Right renal cortex interstitium (tissue), 3 donors: ENCODE data around the gene SETD1A. TPM values are rescaled to one million over a fixed set of nuclear protein-coding genes. Genes with fewer than 3 reads are reported as not detected.

Experiments used
- DNase-seq, 3 donors: peaks; one replicate each; pipeline ENCODE4 v3.0.0-alpha.2; 2013; ENCODE audit warnings: low read depth in 3 of 3, low spot score in 2 of 3
- polyA plus RNA-seq, 3 donors: library from polyadenylated mRNA; unstranded; fragments of 120-200 nt; gene quantifications; one replicate each; pipeline ENCODE4 v1.2.1, GENCODE V29; 2013; ENCODE audit not compliant: insufficient read length in 3 of 3

The SETD1A gene
- polyA plus RNA-seq, 3 donors, result 13.0 to 14.4 (median 13.2) TPM

DNA sequence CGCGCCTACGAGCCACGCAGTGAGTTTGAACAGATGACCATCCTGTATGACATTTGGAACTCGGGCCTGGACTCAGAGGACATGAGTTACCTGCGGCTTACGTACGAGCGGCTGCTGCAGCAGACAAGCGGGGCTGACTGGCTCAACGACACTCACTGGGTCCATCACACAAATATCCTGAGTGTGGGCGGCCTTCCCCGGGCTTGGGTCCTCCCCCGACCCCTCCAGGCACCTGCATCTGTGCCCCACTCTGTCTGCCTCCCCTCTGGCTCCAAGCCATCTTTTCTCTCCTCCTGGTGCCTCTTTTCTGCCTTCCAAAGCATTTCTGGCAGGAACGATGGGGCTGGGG, 22.4 kb downstream of the SETD1A start:
- no peak for DNase-seq

DNA sequence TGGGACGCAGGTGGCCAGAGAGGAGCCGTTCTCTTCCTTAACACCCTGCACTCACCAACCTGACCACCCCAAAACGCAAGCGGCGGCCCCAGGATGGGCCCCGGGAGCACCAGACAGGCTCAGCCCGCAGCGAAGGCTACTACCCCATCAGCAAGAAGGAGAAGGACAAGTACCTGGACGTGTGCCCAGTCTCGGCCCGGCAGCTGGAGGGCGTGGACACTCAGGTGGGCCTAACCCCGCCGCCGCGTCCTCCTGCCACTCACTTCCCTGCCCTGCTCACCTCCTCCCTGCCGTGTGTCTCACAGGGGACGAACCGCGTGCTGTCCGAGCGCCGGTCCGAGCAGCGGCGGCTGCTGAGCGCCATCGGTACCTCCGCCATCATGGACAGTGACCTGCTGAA, 22.9 kb downstream of the SETD1A start:
- no peak for DNase-seq

DNA sequence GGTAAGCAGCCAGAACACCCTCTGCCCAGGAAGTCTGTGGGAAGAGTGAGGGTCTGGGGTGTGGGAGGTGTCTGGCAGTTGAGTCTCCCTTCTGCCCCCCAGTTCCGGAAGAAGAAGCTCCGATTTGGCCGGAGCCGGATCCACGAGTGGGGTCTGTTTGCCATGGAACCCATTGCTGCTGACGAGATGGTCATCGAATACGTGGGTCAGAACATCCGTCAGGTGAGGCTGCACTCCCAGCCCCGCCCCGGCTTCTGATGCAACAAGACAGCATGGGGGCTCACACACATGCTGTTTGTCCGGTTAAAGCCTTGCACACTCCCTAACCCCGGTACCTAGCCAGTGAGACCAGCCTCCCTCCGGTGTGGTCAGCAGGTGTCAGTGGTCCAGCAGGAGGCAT, 23.4 kb downstream of the SETD1A start:
- DNase-seq, result no peak

DNA sequence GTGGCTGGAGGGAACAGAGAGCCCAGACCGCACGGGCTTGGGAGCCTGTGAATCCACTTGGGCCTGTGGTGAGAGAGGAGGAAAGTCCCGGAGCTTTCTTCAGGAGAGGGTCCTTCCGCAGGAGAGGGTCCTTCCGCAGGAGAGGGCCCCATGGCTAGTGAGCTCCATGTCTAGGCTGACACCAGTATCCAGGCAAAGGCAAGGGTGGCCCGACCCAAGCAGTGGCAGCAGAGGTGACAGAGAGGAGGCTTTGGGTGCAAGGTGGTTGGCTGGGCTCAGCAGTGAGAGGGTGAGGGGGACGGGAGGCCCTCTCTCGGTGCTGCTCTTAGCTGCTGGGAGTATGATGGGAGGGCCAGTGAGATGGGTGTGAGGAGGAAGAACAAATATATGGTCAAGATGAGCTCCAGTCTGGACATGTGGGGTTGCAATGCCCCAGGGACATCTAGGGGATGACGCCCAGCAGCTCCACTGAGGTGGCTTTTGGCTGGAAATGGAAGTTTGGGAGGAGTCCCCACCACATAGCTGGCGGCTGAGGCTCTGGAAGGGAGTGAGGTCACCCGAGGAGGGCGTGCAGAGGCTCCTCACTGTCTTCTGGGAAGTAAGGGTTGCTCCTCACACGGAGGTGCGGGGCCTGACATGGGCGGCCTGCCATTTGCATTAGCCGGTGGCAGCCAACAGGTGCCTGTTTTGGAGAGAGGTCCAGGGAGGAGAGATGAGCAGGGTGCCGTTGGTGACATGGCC, 25.2 kb downstream of the SETD1A start:
- DNase-seq, result no peak

DNA sequence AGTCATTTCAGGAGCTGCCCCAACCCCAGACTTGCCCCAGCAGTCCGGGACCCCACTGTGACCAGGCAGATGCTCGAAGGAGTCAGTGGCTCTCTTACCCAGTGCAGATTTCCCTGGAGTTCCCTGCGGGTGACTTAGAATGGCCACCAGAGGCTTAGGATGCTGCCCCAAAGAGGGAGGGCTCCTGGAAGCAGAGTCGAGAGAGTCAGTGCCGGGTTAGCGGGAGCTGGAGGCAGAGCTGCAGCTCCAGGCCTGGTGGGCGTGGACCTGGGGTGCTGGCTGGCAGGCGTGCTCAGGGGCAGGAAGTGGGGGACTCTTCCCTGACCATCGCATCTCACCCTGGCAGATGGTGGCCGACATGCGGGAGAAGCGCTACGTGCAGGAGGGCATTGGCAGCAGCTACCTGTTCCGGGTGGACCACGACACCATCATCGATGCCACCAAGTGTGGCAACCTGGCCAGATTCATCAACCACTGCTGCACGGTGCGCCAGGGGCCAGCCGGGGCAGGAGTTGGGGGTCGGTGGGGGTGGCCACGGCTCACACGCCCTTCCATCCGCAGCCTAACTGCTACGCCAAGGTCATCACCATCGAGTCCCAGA, 25.8 kb downstream of the SETD1A start:
- DNase-seq, result no peak

DNA sequence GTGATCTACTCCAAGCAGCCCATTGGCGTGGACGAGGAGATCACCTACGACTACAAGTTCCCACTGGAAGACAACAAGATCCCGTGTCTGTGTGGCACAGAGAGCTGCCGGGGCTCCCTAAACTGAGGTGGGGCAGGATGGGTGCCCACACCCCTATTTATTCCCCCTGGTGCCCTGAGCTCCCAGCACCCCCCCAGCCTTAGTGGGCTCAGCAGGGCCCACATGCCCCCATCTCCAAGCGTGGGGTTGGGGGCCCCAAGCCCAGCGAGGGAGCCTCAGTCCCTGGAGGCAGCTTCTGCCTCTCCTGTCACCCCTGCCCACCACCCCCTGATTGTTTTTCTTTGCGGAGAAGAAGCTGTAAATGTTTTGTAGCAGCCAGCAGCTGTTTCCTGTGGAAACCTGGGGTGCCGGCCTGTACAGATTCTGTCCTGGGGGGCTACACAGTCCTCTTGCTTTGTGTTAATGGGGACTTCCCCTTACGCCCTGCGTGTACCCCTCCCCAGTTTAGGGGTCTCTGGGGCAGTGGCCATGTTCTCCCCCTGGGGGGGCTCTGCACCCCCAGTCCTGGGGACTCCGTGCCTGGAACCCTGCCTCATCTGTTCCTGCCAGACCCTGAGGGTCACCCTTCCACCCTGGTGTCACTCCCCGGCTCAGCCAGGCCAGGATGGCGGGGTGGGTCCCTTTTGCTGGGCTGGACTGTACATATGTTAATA, 26.5 kb downstream of the SETD1A start:
- DNase-seq, result no peak

DNA sequence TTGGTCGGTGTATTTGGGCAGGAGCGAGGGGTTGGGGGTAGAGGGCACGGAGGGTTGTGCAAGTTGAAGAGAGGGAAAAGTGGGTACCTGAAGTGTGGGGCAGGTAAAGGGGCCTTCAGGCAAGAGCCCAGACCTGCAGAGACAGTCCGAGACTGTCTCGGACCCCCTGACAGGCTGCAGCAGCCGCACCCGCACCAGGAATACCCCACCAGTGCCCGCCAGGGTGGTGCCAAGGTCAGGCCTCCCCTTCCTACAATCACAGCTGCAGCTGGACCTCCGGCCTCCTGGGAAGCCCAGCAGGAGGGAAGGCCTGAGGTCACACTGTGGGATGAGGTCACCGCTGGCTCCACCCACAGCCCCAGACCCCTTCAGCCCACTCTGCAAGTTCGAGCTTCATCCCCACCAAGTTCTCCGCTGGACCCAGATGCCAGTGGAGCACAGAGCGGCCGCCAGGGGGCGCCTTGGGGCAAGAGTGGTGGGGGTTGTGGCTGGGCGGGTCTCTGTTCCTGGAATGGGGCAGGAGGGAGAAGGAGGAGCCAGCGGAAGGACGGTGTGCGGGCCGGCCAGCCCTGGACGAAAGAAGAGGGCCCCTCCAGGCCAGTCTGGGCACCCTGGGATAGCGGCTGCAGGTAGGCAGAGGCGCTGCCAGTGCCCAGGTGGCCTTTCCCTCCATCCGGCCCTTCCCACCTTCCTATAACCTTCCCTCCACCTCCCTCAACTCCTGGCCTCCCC, 27.3 kb downstream of the SETD1A start, which contains the start of gene HSD3B7:
Gene HSD3B7 (plus strand): TSS at position 539 of the 732 bp plus-strand sequence. CDS start 452 bp downstream, outside the sequence.
- peak; percentile 40 to 54 (median 44) for DNase-seq

DNA sequence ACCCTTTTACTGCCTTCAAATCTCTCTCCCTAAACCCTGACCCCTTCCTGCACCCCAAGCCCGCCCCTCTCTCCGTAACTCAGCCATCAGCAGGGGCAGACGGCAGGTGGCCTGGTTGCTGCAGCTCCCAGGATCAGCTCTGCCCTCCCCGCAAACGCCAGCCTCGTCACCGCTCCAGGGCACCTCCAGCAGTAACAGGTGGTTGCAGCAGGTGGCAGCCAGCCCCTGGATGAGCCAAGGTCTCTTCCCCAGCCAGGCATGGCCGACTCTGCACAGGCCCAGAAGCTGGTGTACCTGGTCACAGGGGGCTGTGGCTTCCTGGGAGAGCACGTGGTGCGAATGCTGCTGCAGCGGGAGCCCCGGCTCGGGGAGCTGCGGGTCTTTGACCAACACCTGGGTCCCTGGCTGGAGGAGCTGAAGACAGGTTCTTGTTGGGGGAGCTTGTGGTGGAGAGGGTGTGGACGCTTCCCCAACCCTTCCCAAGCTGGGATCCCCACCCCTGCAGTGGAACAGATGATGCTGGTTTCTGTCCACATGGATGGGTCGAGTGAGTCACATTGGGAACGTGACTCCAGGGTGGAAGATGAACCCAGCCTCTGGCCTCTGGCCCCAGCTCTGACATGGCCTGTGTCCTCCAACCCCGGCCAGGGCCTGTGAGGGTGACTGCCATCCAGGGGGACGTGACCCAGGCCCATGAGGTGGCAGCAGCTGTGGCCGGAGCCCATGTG, 28.0 kb downstream of the SETD1A start:
- DNase-seq, result peak in 1 of 3 donors; percentile 17

DNA sequence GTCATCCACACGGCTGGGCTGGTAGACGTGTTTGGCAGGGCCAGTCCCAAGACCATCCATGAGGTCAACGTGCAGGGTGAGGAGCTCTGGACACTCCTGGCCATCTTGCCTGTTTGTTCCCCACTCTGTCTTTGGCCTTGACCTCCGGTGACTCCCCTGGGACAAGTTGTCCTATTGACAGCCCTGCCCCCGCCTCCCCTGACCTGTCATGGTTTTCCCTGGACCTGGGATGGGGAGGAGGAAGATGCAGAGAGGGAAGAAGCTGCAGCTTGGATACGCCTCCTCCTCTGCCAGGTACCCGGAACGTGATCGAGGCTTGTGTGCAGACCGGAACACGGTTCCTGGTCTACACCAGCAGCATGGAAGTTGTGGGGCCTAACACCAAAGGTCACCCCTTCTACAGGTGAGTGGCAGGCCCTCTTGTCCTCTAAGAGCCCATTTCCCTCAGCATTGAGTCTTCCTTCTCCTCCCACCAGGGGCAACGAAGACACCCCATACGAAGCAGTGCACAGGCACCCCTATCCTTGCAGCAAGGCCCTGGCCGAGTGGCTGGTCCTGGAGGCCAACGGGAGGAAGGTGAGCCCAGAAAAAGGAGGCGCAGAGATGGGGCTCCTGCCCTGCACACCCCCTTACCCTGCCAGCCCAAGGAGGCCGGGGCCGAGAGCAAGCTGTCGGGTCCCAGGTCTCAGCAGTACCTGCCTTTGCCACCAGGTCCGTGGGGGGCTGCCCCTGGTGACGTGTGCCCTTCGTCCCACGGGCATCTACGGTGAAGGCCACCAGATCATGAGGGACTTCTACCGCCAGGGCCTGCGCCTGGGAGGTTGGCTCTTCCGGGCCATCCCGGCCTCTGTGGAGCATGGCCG, 28.8 kb downstream of the SETD1A start:
- DNase-seq, result no peak

DNA sequence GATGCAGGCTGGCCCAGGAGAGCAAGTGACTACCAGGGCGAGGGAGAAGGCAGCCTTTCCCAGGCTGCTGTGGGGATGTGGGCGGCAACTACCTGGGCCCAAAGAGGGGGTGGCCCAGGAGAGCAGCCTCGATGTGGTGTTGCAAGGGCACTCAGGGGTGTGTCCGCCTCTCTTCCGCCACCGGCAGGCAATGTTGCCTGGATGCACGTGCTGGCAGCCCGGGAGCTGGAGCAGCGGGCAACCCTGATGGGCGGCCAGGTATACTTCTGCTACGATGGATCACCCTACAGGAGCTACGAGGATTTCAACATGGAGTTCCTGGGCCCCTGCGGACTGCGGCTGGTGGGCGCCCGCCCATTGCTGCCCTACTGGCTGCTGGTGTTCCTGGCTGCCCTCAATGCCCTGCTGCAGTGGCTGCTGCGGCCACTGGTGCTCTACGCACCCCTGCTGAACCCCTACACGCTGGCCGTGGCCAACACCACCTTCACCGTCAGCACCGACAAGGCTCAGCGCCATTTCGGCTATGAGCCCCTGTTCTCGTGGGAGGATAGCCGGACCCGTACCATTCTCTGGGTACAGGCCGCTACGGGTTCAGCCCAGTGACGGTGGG, 30.1 kb downstream of the SETD1A start:
- DNase-seq, result no peak

DNA sequence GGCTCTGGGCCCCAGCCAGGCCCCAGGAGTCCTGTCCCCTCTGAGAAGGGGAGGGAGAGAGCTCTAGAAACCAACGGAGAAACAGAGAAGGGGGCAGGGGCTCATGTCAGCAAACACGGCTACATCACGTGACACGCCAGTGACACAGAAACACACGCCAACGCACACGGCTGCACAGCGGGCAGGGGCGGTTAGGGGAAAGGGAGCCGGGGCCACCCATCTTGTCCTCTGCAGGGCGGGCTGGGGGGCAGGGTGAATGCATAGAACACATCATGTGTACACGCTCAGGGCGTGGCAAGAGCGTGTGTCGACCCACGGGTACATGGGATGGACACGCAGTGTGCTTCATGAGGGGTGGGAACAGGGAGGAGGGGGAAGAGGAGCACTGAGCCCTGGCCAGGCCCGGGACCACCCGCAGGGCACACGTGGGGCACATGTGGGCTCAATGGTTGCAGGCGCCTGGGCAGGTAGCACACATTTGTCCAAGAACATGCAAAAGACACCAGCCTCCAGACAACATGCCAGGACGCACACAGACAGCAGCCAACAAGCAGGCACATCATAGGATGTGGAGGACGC, 32.0 kb downstream of the SETD1A start:
- no peak for DNase-seq

DNA sequence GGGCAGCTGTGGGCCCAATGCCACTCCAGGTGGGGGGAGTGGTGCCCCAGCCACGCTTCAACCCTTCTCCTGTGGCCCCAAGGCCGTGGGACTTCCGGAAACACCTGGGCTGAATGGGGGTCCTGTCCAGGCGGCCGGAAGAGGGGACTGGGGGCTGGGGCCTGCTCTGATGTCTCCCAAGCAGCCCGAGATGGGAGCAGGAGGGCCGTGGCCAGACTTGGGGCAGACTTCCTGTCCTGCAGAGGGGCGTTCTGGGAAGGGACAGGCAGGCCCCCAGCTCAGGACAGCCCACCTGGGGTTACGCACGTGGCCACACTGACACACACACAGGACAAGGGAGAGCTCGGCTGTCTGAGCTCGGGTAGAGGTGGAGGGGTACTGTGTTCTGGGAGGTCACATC, 32.6 kb downstream of the SETD1A start:
- DNase-seq, result no peak

DNA sequence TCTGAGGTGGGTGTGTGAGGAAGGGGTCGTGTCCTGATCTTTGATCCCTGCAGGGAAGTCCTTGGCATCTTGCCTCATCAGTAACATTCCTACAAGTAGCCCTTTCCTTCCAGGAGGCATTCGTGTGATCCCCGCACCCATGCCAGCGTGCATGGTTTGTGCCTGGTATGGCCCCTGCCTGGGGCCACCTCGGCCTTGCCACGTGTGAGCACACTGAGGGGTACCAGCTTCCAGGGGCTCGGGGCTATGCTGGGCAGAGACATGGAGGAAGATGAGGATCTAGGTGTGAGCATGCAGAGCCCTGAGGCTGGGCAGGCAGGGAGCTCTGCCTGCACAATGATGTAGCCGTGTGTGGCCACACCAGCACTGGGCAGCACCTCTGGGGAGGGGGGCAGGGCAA, 33.5 kb downstream of the SETD1A start:
- DNase-seq, result no peak

DNA sequence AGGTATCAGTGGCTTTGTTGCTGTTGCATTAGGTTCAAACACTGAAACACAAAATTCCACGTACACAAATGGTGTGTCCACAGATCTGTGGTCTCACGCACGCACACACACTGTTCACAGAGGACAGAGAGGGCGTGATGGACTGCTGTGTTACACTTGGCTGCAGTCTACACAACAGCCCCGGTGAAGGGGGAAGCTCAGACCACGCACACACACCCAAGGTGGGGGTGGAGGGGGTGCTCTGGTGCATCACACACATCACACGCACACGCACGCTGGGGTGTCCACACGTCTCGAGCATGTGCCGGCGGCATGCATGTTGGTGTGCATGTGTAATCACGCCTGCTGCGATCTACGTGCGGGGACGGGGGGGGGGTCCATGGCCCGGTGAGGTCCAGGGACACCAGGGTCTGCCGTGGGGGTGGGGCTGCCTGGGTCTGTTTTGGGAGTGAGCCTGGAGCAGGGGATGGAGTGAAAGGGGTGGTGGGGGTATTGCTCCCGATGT, 34.8 kb downstream of the SETD1A start:
- DNase-seq, result no peak

DNA sequence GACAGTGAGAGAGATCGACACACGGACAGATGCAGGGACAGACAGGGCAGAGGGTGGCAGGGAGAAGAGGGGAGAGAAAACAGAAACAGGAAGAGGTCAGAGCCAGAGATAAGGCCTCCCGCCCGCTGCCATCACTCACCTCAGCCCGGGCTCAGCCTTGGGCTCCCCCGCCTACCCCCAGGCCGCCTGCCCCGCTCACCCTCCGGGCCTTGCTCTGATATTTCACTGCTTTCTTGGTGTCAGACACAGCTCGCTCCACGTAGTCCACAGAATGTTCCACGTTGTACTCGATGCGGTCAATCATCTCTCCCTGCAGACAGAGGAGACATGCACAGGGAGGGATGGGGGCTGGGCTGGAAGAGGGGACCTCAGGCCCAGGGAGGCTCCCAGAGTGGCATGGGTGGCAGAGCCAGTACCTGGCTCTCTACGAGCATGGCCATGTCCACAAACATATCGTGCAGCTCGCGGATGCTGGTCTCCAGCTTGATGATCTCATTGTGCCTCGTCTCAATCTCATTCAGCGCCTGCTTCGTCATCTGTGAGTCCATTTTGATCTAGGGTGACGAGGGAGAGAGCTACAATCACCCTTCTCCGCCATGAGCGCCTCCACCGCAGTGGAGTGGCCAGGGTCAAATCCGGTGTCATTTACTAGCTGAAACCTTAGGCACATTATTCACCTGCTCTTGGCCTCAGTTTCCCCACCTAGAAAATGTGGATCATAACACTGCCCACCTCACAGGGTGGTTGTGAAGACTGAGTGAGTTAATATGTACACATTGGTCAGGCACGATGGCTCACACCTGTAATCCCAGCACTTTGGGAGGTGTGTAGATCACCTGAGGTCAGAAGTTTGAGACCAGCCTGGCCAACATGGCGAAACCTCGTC, 35.6 kb downstream of the SETD1A start:
- DNase-seq, result no peak

DNA sequence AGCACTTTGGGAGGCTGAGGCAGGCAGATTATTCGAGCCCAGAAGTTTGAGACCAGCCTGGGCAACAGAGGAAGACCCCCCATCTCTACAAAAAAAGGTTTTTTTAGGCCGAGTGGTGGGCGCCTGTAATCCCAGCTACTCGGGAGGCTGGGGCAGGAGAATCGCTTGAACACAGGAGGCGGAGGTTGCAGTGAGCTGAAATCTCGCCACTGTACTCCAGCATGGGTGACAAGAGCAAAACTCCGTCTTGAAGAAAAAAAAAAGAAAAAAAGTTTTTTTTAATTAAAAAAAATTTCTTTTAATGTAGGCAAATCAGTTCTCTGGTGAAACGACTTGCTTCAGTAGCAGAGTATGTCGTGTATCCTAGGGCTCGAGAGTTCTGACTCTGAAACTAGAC, 38.4 kb downstream of the SETD1A start:
- DNase-seq, result no peak

DNA sequence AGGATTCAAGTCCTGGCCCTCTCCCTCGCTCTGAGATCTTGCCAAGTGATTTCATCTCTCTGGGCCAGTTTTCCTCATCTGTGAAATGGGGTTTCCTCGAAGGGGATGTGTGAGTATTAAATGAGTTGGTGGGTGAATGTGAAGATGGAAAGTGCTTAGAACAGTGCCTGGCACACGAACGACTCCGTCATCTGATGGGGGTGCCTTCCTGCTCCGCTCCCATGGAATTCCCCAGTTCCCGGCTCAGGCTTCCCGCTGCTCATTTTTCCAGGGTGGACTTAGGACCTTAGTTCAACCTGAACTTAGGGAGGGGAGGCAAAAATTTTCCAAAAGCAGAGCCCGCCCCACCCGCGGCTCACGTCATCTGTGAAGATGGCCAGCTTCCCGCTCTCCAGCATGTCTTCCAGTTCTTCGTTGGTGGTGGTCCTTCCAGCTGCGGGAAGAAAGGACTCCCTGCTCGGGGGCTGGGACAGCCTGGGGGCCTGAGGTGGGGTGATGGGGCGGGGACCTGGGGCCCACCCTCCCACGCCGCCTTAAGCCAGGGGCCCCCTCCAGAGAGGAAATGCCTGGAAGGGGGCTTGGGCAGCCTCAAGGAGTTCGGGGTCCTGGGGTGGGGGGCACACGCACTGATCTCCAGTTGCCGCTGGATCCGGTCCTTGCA, 38.9 kb downstream of the SETD1A start:
- DNase-seq, result no peak
